ENCODE measurements around the gene R3HDM2.

GRCh38 chr12:57360468-57360867 lies 70.4 kb downstream of the R3HDM2 start:
- no peak for TF ChIP-seq EZH2 (IDR thresholded peaks at IDR 0.05; ENCODE audit: borderline replicate concordance, low read length)
- TF ChIP-seq CTCF (IDR thresholded peaks at IDR 0.05; ENCODE audit: low read length), result no peak

All from OCI-LY1 (cell line).